ACC112 (cell line): ENCODE measurements around the gene SRPK1.
"Not testable (repeated sequence)": the region's sequence is repeated elsewhere in the genome, so short reads cannot be mapped to it uniquely, and the experiment has no call there.

Experiments used
- H2AFZ ChIP-seq: fragments of 200-600 bp; sonication (generic); one replicate; pipeline ENCODE4 v1.6.0; 2017; ENCODE audit warnings: antibody characterized with exemption, low read length; ENCODE audit not compliant: unreplicated experiment
- H3K27ac ChIP-seq: fragments of 200-600 bp; sonication (generic); 2 replicates; pipeline ENCODE4 v1.5.1; 2014; ENCODE audit warnings: low read depth, mild to moderate bottlenecking, antibody characterized with exemption, low read length, moderate library complexity
- H3K27me3 ChIP-seq: fragments of 200-600 bp; sonication (generic); 2 replicates; pipeline ENCODE4 v1.6.1; 2014; ENCODE audit warnings: mild to moderate bottlenecking, antibody characterized with exemption, low read length, moderate library complexity, mixed read lengths; ENCODE audit not compliant: insufficient read depth
- H3K36me3 ChIP-seq: fragments of 200-600 bp; sonication (generic); 2 replicates; pipeline ENCODE4 v1.6.1; 2016; ENCODE audit warnings: mild to moderate bottlenecking, antibody characterized with exemption, low read length, moderate library complexity, mixed read lengths; ENCODE audit not compliant: insufficient read depth
- H3K4me1 ChIP-seq: fragments of 200-600 bp; sonication (generic); one replicate; pipeline ENCODE4 v1.6.1; 2016; ENCODE audit warnings: low read length, mixed read lengths; ENCODE audit not compliant: insufficient read depth, unreplicated experiment, control insufficient read depth
- H3K4me3 ChIP-seq: fragments of 200-600 bp; sonication (generic); 2 replicates; pipeline ENCODE4 v1.5.1; 2014; ENCODE audit warnings: mild to moderate bottlenecking, low read depth, low read length
- H3K79me2 ChIP-seq: fragments of 200-600 bp; sonication (generic); one replicate; pipeline ENCODE4 v1.6.0; 2016; ENCODE audit warnings: low read length; ENCODE audit not compliant: control insufficient read depth, unreplicated experiment, insufficient read depth

Gene SRPK1

DNA sequence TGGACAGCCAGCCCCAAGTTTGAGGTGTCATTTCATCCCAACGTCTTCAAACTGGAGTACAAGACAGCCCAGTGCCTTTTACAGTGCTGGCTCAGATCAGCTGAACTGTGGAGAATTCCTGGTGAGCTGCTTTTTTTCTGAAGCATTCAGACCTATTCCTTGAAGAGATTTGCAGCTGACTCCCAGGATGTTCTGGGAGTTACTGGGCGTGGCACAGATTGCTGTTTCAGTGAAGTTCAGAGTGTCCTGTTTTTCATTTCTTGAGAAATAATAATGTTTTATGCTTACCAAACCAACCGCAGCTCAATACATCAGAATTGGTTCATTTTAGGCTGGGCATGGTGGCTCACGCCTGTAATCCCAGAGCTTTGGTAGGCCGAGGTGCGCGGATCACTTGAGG, 33.4 kb upstream of the SRPK1 start:
- Histone ChIP-seq H3K4me1 (peaks cover 12% of the 10 kb centered on the region), H3K4me3 (no peak overlapping the region), H3K79me2 (no peaks in the 10 kb centered on the region), H3K36me3 (no peaks in the 10 kb centered on the region), H3K27me3 (peaks cover 5% of the 10 kb centered on the region), H2AFZ (no peak overlapping the region), H3K27ac (no peak overlapping the region)

- peaks cover 7% of the 10 kb centered on the region for H3K4me1 ChIP-seq
- no peaks in the 10 kb centered on the region for H3K36me3 ChIP-seq
- no peaks in the 10 kb centered on the region for H3K79me2 ChIP-seq
- H3K27ac ChIP-seq: no peak overlapping the region
- no peaks in the 10 kb centered on the region for H3K27me3 ChIP-seq
- no peak overlapping the region for H2AFZ ChIP-seq
- no peak overlapping the region for H3K4me3 ChIP-seq
Measured at GRCh38 chr6:35948725-35949124, 27.8 kb upstream of the SRPK1 start.

- no peaks in the 10 kb centered on the region for H3K27me3 ChIP-seq
- H3K79me2 ChIP-seq: no peaks in the 10 kb centered on the region
- no peak overlapping the region for H3K4me3 ChIP-seq
- H3K27ac ChIP-seq: no peak overlapping the region
- no peaks in the 10 kb centered on the region for H3K36me3 ChIP-seq
- H2AFZ ChIP-seq: no peak overlapping the region
- H3K4me1 ChIP-seq: no peaks in the 10 kb centered on the region
Measured at GRCh38 chr6:35945650-35946025, 24.7 kb upstream of the SRPK1 start.

DNA sequence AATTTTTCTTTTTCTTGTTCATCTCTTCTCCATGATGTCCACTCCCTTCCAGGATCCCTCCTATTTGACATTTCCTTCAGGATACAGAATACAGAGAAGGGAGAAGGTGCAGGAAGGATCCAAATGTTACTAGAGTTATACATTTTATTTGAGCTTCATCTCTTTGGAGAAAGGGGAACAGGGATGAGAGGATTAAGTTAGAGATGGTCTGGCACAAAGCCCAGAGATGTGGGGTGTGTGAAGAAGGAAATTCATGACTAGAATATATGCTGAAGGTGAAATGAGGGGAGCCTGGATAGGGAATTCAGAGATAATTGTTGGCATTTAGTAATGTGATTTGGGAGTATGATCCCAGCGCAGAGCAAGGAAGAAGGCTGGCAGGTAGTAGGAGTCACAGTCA, 22.5 kb upstream of the SRPK1 start:
- Histone ChIP-seq H3K4me3 (no peak overlapping the region), H2AFZ (no peak overlapping the region), H3K79me2 (no peaks in the 10 kb centered on the region), H3K27me3 (no peaks in the 10 kb centered on the region), H3K36me3 (no peaks in the 10 kb centered on the region), H3K27ac (no peak overlapping the region), H3K4me1 (no peaks in the 10 kb centered on the region)

- Histone ChIP-seq H3K27me3 (no peaks in the 10 kb centered on the region), H2AFZ (no peak overlapping the region), H3K36me3 (no peaks in the 10 kb centered on the region), H3K4me3 (no peak overlapping the region), H3K79me2 (no peaks in the 10 kb centered on the region), H3K4me1 (no peaks in the 10 kb centered on the region), H3K27ac (no peak overlapping the region)
Measured at GRCh38 chr6:35942355-35942754, 21.5 kb upstream of the SRPK1 start.

GRCh38 chr6:35941170-35941569, 20.3 kb upstream of the SRPK1 start:
- H3K36me3 ChIP-seq, H3K27me3 ChIP-seq, H2AFZ ChIP-seq, H3K27ac ChIP-seq, H3K4me1 ChIP-seq, H3K79me2 ChIP-seq, H3K4me3 ChIP-seq: not testable (repeated sequence)

- not testable (repeated sequence) for H3K4me1 ChIP-seq, H2AFZ ChIP-seq, H3K79me2 ChIP-seq, H3K27me3 ChIP-seq, H3K36me3 ChIP-seq, H3K4me3 ChIP-seq, H3K27ac ChIP-seq
Measured at GRCh38 chr6:35940014-35940413, 19.1 kb upstream of the SRPK1 start.

DNA sequence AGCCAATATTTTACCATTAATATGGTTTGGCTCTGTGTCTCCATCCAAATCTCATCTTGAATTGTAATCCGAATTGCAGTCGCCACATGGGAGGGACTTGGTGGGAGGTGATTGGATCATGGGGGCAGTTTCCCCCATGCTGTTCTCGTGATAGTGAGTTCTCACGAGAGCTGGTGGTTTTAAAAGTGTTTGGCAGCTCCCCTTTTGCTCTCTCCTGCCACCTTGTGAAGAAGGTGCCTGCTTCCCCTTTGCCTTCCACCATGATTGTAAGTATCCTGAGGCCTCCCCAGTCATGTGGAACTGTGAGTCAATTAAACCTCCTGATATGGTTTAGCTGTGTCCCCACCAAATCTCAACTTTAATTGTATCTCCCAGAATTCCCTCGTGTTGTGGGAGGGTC, 18.4 kb upstream of the SRPK1 start:
- H3K4me3 ChIP-seq, H3K27me3 ChIP-seq, H3K36me3 ChIP-seq, H3K27ac ChIP-seq, H2AFZ ChIP-seq, H3K79me2 ChIP-seq, H3K4me1 ChIP-seq: not testable (repeated sequence)

DNA sequence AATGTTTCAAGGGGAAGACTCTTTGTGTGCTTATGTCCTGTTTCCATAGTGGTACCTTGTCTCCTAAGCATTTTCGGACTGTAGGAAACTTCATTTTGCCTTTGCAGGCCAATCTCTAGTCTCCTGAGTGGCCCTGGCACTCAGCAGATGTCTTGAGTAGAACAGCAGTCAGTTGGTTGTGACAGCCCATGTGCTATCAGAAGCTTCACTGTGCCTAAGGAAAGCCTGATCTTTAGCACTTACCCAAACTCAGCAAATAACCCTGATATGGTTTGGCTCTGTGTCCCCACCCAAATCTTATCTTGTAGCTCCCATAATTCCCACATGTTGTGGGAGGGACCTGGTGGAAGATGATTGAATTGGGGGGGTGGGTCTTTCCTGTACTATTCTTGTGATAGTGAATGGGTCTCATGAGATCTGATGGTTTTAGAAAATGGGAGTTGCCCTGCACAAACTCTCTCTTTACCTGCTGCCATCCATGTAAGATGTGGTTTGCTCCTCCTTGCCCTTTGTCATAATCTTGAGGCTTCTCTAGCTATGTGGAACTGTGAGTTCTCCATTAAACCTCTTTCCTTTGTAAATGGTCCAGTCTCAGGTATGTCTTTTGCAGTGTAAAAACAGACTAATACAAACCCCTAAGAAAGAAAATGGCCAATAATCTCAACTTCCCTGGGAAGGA, 15.9 kb upstream of the SRPK1 start:
- Histone ChIP-seq H2AFZ (no peak overlapping the region), H3K4me3 (no peak overlapping the region), H3K79me2 (no peaks in the 10 kb centered on the region), H3K4me1 (no peaks in the 10 kb centered on the region), H3K27ac (no peak overlapping the region), H3K36me3 (no peaks in the 10 kb centered on the region), H3K27me3 (no peaks in the 10 kb centered on the region)

DNA sequence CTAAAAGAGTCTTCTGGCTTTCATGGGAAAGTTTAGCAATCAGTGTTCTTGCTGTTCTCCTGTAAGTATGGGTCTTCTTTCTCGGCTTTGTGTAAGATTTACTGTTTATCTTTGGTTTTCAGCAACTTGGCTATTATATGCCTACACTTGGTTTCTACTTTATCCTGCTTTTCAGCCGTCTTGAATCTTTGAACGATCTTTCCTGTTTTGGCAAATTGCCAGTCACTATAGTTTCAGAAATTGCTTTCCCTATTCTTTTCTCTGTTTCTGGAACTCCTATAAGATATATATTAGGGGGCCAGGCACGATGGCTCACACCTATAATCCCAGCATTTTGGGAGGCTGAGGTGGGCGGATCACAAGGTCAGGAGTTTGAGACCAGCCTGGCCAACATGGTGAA, 14.6 kb upstream of the SRPK1 start:
- H3K79me2 ChIP-seq: no peaks in the 10 kb centered on the region

GRCh38 chr6:35933844-35934243, 12.9 kb upstream of the SRPK1 start:
- H2AFZ ChIP-seq: no peak overlapping the region

More for the DNA sequence above, 14.6 kb upstream of the SRPK1 start:
- H2AFZ ChIP-seq: no peak overlapping the region
- no peaks in the 10 kb centered on the region for H3K27me3 ChIP-seq
- H3K36me3 ChIP-seq: no peaks in the 10 kb centered on the region
- H3K27ac ChIP-seq: no peak overlapping the region
- no peak overlapping the region for H3K4me3 ChIP-seq
- no peaks in the 10 kb centered on the region for H3K4me1 ChIP-seq

More at GRCh38 chr6:35933844-35934243, 12.9 kb upstream of the SRPK1 start:
- Histone ChIP-seq H3K36me3 (no peaks in the 10 kb centered on the region), H3K4me1 (no peaks in the 10 kb centered on the region), H3K27me3 (no peaks in the 10 kb centered on the region), H3K27ac (no peak overlapping the region), H3K79me2 (no peaks in the 10 kb centered on the region), H3K4me3 (no peak overlapping the region)
